Measurements from ENCODE around the gene ATG2A. TPM values are rescaled to one million over a fixed set of nuclear protein-coding genes. Genes with fewer than 3 reads are reported as not detected.

The ATG2A gene
- total RNA-seq, 1 donor: 25.7 TPM

- Histone ChIP-seq H3K27me3 (ENCODE audit: insufficient read depth, low read length) (no peaks in the 10 kb centered on the region), H2AFZ (ENCODE audit: low read length) (no peak overlapping the region), H3K4me3 (ENCODE audit: insufficient read depth, low read length) (peak overlapping the region; percentile 36), H3K79me2 (ENCODE audit: insufficient read depth, low read length) (peaks cover 85% of the 10 kb centered on the region), H3K36me3 (ENCODE audit: insufficient read depth, low read length) (peaks cover 36% of the 10 kb centered on the region), H3K4me2 (ENCODE audit: insufficient read depth, low read length) (peak overlapping the region; percentile 65), H4K20me1 (ENCODE audit: insufficient read depth, low read length) (peaks cover 55% of the 10 kb centered on the region), H3K27ac (ENCODE audit: low read depth, low read length) (peak overlapping the region; percentile 96), H3K9me3 (ENCODE audit: low read depth, low read length) (no peaks in the 10 kb centered on the region), H3K4me1 (ENCODE audit: insufficient read depth, low read length) (peaks cover 68% of the 10 kb centered on the region)
- no peak for DNase-seq (ENCODE audit: insufficient read length, low spot score, missing footprints)
- TF ChIP-seq CTCF (IDR thresholded peaks at IDR 0.05; ENCODE audit: extremely low read depth, low read depth, low read length): no peak
Measured at GRCh38 chr11:64865286-64866172, 51.5 kb downstream of the ATG2A start.

GRCh38 chr11:64864473-64865285, 52.3 kb downstream of the ATG2A start:
- Histone ChIP-seq H3K27ac (ENCODE audit: low read depth, low read length) (peak overlapping the region; percentile 96), H3K4me1 (ENCODE audit: insufficient read depth, low read length) (peaks cover 60% of the 10 kb centered on the region), H4K20me1 (ENCODE audit: insufficient read depth, low read length) (peaks cover 51% of the 10 kb centered on the region), H2AFZ (ENCODE audit: low read length) (no peak overlapping the region), H3K36me3 (ENCODE audit: insufficient read depth, low read length) (peaks cover 37% of the 10 kb centered on the region), H3K79me2 (ENCODE audit: insufficient read depth, low read length) (peaks cover 85% of the 10 kb centered on the region), H3K9me3 (ENCODE audit: low read depth, low read length) (no peaks in the 10 kb centered on the region), H3K4me3 (ENCODE audit: insufficient read depth, low read length) (peak overlapping the region; percentile 51), H3K4me2 (ENCODE audit: insufficient read depth, low read length) (peak overlapping the region; percentile 65), H3K27me3 (ENCODE audit: insufficient read depth, low read length) (no peaks in the 10 kb centered on the region)
- DNase-seq (ENCODE audit: insufficient read length, low spot score, missing footprints): peak; percentile 98
- TF ChIP-seq CTCF (IDR thresholded peaks at IDR 0.05; ENCODE audit: extremely low read depth, low read depth, low read length): no peak

- peaks cover 54% of the 10 kb centered on the region for H3K4me1 ChIP-seq (ENCODE audit: insufficient read depth, low read length)
- peaks cover 45% of the 10 kb centered on the region for H4K20me1 ChIP-seq (ENCODE audit: insufficient read depth, low read length)
- H2AFZ ChIP-seq (ENCODE audit: low read length): no peak overlapping the region
- no peak for TF ChIP-seq CTCF (IDR thresholded peaks at IDR 0.05; ENCODE audit: extremely low read depth, low read depth, low read length)
- H3K27ac ChIP-seq (ENCODE audit: low read depth, low read length): peak overlapping the region; percentile 96
- H3K4me2 ChIP-seq (ENCODE audit: insufficient read depth, low read length): peak overlapping the region; percentile 61
- no peaks in the 10 kb centered on the region for H3K27me3 ChIP-seq (ENCODE audit: insufficient read depth, low read length)
- H3K36me3 ChIP-seq (ENCODE audit: insufficient read depth, low read length): peaks cover 42% of the 10 kb centered on the region
- no peak for DNase-seq (ENCODE audit: insufficient read length, low spot score, missing footprints)
- H3K9me3 ChIP-seq (ENCODE audit: low read depth, low read length): no peaks in the 10 kb centered on the region
- peak overlapping the region; percentile 51 for H3K4me3 ChIP-seq (ENCODE audit: insufficient read depth, low read length)
- peaks cover 85% of the 10 kb centered on the region for H3K79me2 ChIP-seq (ENCODE audit: insufficient read depth, low read length)
Measured at GRCh38 chr11:64864135-64864472, 52.9 kb downstream of the ATG2A start.
